Measurements from ENCODE around the gene KRT36.

DNA sequence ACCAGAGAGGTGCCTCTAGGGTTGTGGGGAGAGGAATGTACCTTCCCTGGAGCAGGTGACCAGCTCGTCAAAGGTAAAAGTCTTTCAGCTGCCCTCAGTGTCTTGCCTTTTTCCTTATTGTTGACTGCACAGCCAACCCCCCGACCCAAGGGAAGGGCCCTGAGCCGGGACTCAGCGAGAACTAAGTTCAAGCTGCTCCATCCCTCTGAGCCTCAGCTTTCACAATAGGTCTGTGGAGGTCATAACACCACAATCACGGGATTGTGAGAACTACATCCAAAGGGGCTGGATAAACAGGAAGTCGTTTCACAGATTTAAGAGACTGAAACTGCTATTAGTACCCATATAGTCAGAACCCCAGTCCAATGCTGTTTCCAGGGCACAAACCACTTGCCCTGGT, 2.6 kb upstream of the KRT36 start:
- TF ChIP-seq CTCF (IDR thresholded peaks at IDR 0.05) = no peak
- TF ChIP-seq POLR2A (IDR thresholded peaks at IDR 0.05) = no peak
